GM18498 (cell line): ENCODE data around the gene TGFBR3.
"Not testable (repeated sequence)": the region's sequence is repeated elsewhere in the genome, so short reads cannot be mapped to it uniquely, and the experiment has no call there.

Experiments used
- ATAC-seq: cut with Tn5 transposase; IDR thresholded peaks from one replicate; pipeline ENCODE4 v1.9.1; 2021; ENCODE audit warnings: mild to moderate bottlenecking, moderate library complexity; ENCODE audit not compliant: unreplicated experiment

Gene TGFBR3

DNA sequence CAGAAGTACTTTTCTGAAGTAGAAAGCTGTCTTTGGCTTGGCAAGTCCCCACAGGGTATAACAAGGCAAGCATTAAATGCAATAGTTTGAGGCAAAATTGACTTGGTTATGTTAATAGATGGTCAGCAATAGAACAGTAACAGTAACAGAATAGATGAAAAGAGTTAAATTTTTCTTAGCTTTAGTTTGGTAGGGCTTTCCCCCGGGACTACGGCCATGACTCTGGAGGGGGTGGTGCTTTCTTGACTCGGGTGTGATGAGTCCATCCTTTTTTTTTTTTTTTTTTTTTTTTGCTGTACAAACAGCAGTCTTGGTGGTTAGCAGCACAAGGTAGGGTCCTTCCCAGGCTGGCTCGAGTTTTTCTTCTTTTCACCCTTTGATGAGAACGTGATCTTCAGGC, 219.3 kb downstream of the TGFBR3 start:
- not testable (repeated sequence) for ATAC-seq

DNA sequence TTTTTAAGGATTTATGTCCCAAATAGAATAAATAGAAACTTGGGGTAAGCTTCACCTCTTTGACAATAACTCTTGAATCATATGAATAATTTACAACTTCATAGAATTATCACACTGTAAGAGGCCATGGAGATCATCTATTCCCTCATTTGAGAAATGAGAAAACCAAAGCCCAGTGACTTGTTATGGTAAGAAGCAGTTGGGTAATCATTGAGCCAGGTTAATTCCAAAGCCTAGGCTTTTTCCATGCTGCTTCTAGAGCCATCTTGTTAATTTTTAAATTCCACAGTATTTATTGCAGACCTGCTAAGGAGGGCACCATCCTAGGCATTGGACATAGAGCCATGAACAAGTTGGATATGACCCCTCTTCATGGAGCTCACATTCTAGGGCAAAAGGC, 224.8 kb downstream of the TGFBR3 start:
- no peak for ATAC-seq

DNA sequence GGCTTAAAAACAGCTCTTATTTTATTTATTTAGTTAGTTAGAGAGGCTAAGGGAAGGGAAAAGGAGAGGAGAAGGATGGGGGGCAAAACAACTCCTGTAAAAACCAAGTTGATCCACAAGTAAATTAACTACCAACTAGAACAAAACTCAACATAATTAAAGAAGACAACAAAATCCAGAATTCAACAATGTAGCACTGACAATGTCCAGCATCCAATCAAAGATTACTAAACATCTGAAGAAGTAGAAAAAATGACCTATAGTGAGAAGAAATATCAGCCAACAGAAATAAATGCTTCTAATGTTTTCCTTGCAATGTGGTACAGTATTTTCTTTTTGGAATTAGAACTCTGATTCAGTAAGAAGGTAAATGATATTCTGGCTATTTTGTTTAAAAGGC, 225.2 kb downstream of the TGFBR3 start:
- no peak for ATAC-seq

DNA sequence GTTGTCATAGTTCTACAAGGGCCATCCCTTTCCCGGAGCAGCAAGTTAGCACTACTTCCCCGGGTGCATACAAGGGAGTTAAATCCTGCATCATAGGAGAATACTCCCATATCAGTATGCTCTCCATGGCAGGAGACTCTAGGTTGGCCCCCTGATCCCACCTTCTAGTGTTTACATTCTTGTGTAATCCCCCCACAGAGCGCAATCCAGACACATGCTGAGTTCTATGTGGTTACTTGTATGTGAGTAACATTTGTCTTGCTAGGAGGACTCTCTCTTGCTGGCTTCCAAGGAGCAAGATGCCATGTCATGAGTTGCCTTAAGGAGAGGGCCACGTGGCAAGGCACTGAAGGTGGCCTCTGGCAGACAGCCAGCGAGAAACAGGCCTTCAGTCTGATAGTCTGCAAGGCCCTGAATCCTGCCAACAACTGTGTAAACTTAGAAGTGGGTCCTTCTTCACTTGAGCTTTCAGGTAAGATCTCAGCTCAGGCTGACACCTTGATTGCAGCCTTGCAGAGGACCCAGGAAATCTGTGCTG, 230.0 kb downstream of the TGFBR3 start:
- no peak for ATAC-seq

DNA sequence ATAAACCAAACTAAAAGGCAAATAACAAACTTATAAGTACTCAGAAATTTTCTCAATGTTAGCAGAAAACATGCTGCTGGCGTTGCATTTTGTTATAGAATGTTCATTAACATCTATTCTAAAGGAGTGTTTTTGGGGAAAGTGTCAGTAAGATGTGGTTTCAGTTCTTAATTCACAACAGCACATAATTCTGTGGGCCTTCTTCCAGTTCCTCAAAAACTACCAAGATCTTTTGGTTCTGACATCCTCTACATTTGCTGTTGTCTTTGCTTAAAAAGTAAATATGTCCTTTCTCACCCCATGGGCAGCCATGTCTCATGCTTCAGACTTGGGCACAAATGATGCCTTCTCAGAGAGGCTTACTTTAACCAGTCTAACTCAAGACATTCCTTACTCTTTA, 232.8 kb downstream of the TGFBR3 start:
- no peak for ATAC-seq

DNA sequence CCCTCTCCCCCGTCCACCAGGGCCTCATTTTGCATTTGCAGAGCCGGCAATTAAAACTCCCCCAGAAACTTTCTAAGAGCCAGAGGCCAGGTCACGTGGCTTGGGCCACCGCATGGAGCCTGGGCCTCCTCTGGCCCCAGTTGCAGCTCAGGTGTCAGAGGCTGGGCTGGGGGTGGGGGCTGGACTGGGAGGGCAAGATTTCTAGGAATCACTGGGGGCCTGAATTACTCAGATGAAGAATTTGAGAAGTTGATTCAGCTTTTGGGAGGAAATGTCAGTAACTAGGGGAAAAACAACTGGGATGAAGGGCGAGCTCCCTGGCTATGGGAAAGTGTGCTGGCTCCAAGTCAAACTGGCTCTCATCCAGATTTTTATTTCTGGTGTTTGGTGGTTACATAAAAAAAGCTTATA, 234.3 kb downstream of the TGFBR3 start:
- no peak for ATAC-seq

DNA sequence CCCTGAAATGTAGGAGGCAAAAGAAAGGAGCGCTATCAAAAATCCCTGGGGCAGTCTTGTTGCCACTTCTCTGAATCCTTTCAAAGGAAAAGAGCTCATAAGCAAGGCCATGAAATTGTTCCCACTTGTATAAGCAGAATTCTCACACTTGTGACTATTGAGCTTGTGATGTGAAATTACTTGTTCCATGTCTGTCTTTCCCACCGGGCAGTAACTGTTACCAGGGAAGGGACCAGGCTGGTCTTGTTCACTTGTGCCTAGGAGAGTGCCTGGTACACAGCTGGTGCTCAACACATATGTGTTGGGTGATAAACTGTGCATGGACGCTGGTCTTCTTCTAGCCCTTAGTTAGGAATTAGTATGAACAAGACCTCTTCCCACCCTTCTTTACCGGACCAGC, 234.7 kb downstream of the TGFBR3 start:
- ATAC-seq = no peak

DNA sequence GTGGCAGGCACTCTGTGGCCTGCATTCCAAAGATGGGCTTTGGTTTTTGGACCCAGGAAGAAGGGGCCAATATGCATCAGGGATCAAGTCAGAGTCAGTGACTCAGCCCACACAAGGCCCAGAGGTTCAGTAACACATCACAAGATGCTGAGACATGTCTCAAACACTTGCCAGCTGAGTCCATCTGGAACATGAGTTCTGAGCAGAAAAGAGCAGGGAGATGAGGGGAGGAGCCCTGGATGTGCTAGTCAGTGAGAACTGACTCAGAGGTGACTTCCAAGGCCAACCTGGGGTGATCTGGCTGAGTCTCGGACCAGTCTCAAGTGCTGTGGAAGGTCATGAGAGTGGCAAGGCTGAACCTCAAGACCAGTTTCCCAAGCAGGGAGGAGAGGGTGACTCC, 235.2 kb downstream of the TGFBR3 start:
- ATAC-seq = no peak

DNA sequence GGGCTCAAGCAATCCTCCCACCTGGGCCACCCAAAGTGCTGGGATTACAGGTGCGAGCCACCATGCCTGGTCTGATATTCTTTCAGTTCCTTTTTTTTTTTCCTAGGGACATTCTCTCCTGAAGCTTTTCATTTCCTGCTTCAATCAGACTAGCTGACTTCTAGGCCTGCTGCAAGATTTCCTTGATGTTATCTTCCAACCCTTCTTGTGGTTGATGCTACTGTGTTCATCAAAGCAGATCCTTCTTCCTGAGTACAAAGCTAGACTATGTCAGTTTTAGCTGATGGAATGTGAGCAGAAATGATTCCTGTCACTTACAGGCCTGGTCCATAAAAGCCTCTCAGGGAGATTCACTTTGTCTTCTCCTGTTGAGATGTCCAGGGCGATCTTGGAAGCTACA, 238.9 kb downstream of the TGFBR3 start:
- ATAC-seq = no peak

DNA sequence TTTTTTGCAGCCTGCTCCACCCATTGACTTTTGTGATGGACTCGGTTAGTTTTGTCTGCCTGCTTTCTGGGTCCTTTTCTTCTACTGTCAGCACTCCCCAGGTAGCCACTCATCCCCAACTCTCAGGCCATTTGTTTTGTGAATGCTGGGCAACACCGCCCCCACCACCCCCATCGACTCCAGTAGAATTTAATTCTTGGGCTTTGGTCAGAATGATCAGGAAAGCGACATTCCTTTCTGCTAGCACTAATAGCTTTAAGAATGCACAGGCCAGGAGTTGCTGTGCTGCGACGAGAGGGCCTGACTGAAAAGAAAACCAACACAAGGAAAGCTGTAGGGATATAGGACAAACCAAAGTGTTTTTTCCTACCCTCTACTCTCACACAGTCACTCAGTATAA, 240.9 kb downstream of the TGFBR3 start:
- ATAC-seq = no peak

DNA sequence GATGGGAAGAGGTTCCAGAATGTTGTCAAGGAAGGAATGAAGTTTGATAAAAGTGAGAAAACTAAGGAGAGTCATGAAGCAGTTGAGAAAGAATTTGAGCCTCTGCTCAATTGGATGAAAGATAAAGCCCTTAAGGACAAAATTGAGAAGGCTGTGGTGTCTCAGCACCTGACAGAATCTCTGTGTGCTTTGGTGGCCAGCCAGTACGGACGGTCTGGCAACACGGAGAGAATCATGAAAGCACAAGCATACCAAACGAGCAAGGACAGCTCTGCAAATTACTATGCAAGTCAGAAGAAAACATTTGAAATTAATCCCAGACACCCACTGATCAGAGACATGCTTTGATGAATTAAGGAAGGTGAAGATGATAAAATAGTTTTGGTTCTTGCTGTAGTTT, 242.5 kb downstream of the TGFBR3 start:
- no peak for ATAC-seq

DNA sequence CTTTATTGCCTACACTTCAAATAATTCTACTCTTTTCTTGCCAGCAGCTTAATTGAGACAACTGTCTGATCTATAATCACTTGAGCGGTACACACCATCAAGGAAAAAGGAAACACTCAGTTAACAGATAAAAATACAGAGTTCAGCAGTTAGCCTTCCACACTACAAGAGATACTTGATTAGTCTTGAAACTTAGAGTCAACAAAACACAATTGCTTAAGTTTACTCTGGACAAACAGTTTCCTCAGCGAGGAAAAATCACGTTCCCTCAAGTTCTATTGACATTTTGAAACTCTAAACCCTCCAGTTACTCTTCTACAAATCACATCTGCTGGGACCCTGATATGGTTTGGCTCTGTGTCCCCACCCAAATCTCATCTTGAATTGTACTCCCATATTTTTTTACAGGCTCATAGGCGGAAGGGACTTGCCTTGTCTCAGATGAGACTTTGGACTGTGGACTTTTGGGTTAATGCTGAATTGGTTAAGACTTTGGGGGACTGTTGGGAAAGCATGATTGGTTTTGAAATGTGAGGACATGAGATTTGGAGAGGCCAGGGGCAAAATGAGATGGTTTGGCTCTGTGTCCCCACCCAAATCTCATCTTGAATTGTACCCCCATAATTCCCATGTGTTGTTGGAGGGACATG, 244.9 kb downstream of the TGFBR3 start:
- no peak for ATAC-seq

DNA sequence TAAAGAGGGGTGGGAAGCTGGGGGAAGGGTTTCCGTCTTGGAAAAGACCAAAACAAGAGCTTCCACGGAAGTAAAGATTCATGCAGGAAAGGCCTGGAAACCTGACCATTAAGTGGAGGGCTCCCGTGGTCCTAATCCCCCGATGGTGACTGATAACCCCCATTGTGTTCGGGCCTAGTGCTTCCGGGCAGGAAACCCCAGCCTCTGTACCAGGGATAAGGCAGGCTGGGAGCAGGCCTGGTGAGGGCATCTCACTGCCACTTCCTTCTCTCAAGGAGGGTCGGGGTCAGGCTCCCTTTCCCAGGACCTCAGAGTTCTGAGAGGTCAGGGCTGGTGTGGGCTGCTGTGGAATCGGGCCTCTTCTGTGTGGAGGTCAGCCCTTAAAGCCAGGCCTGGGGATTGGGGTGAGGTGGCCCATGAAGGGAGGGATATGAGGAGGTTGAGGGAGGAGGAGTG, 248.4 kb downstream of the TGFBR3 start:
- ATAC-seq = no peak

DNA sequence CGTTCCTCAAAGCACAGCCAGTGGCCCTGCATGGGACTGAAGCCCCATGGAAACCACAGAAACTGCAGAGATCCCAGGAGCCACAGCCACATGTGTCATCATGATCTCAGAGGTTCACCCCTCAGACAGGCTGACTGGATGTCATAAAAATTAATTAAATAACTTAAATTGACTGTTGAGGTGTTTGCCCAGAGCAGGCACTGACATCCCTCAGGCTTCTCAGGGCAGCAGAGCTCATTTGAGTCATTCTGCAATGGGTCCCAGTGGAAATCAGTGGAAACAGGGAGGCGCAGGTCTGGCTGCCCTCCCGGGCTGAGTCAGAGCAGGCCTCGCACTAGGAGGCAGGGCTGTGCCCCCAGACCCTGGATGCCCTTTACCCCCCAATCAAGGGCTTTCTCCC, 250.2 kb downstream of the TGFBR3 start:
- no peak for ATAC-seq

DNA sequence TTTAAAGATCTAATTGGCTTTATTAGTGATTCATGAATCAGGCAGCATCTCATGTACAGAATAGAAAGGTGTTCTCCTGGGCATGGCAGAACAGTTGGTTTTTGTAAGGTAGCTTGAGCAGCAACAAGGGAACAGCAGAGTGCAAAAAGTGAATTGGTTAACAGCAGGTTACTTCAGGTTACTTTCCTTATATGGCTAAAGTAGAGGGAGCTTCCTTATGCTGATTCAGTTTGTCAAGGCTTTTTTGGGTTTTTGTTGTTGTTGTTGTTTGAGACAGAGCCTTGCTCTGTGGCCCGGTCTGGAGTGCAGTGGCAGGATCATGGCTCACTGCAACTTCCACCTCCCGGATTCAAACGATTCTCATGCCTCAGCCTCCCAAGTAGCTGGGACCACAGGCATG, 252.5 kb downstream of the TGFBR3 start:
- no peak for ATAC-seq

DNA sequence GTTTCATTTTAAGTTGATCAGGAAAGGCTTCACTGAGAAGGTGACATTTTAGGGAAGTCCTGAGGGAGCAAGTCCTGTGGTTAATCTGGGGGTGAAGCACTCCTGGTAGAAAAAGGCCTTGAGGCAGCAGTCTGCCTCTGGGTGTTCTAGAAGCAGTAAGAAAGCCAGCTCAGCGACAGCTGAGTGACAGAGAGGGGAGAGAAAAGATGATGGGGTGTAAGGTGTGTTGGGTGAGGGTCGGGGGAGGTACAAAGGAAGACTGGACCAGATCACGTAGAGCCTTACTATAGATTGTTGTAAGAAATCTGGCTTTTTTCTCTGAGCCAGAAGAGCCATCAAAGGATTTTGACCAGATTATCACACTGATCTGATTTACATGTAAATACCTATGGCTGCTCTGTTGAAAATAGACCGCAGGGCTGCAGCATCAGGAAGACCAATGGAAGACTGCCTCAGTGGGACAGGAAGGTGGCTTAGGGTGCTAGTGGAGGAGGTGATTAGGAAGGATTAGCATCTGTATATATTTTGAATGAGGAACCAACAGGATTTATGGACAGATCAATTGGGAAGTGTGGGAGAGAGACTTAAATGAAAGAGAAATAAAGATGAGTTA, 254.1 kb downstream of the TGFBR3 start:
- ATAC-seq = no peak

DNA sequence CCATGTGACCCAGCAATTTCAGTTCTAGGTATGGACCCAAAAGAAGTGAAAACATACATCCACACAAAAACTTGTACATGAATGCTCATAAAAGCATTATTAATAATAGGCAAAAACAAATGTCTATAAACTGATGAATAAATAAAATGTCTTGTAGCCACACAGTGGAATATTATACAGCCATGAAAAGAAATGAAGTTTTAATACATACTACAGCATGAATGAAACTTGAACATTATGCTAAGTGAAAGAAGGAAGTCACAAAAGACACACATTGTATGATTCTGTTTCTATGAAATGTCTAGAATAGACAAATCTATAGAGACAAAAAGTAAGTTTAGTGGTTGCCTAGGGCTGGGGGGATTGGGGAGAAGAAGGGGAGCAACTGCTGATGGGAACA, 255.1 kb downstream of the TGFBR3 start:
- no peak for ATAC-seq
